HCT116 (cell line): Measurements from ENCODE around the gene SDCCAG8.

Experiments
- CEBPB ChIP-seq: IDR thresholded peaks from 2 replicates; pipeline ENCODE4 v1.6.1; 2012; ENCODE audit warnings: low read depth
- CTCF ChIP-seq, 3 experiments: fragments of 200-600 bp in 1 of 3; sonication (generic) in 1 of 3; IDR thresholded peaks in 2 of 3; conservative IDR thresholded peaks in 1 of 3; 2 replicates each; pipeline ENCODE4 v1.5.1; 2012 to 2017; ENCODE audit warnings: low read depth in 2 of 3, low read length in 2 of 3, antibody characterized with exemption in 1 of 3, borderline replicate concordance in 1 of 3, control low read depth in 1 of 3, mild to moderate bottlenecking in 1 of 3, mixed read lengths in 1 of 3, mixed run types in 1 of 3, moderate library complexity in 1 of 3; ENCODE audit not compliant: insufficient read depth in 1 of 3
- EZH2 ChIP-seq: fragments of 200-600 bp; sonication (generic); IDR thresholded peaks from 2 replicates; pipeline ENCODE4 v1.6.1; 2017; ENCODE audit warnings: antibody characterized with exemption, mixed run types
- EZH2phosphoT487 ChIP-seq: fragments of 200-600 bp; IDR thresholded peaks from 2 replicates; pipeline ENCODE4 v1.6.1; 2018; ENCODE audit warnings: antibody characterized with exemption, borderline replicate concordance
- JUND ChIP-seq: IDR thresholded peaks from 2 replicates; pipeline ENCODE4 v1.6.1; 2012
- POLR2A ChIP-seq: IDR thresholded peaks from 2 replicates; pipeline ENCODE4 v1.7.0; 2011; ENCODE audit warnings: borderline replicate concordance; ENCODE audit not compliant: insufficient read depth, insufficient read length; ENCODE audit errors: extremely low read depth
- REST ChIP-seq: IDR thresholded peaks from 2 replicates; pipeline ENCODE4 v1.6.1; 2012; ENCODE audit warnings: low read depth
- SIN3A ChIP-seq: IDR thresholded peaks from 2 replicates; pipeline ENCODE4 v1.6.1; 2012; ENCODE audit warnings: low read depth
- SP1 ChIP-seq: IDR thresholded peaks from 2 replicates; pipeline ENCODE4 v1.6.1; 2012; ENCODE audit warnings: low read depth
- TCF7L2 ChIP-seq: IDR thresholded peaks from 2 replicates; pipeline ENCODE4 v1.7.0; 2011; ENCODE audit warnings: borderline replicate concordance, inconsistent platforms; ENCODE audit not compliant: insufficient read depth, insufficient read length; ENCODE audit errors: extremely low read depth
- YY1 ChIP-seq: IDR thresholded peaks from 2 replicates; pipeline ENCODE4 v1.6.1; 2011; ENCODE audit warnings: low read length, low read depth, moderate library complexity, mild to moderate bottlenecking; ENCODE audit not compliant: insufficient replicate concordance; ENCODE audit errors: extremely low read depth
- ZBTB33 ChIP-seq: IDR thresholded peaks from 2 replicates; pipeline ENCODE4 v1.6.1; 2011; ENCODE audit warnings: mild to moderate bottlenecking, low read length, moderate library complexity; ENCODE audit not compliant: insufficient replicate concordance; ENCODE audit errors: extremely low read depth

- TF ChIP-seq CTCF (IDR thresholded peaks at IDR 0.05 in 2 of 3, conservative IDR thresholded peaks at IDR 0.05 in 1 of 3; ENCODE audit: borderline replicate concordance in 1 of 3, insufficient read depth in 1 of 3, low read depth in 2 of 3, low read length in 2 of 3) (no peak), CEBPB (no peak), SIN3A (no peak), JUND (no peak), EZH2phosphoT487 (no peak), TCF7L2 (no peak), EZH2 (no peak), ZBTB33 (no peak), SP1 (no peak), REST (no peak), POLR2A (no peak), YY1 (no peak)
Observed at GRCh38 chr1:243335292-243335691, 79.5 kb downstream of the SDCCAG8 start.
